ENCODE results near the gene OST4.
A peak's percentile ranks its signal among the peaks of the same experiment; 100 is the strongest.

OST4 gene

DNA sequence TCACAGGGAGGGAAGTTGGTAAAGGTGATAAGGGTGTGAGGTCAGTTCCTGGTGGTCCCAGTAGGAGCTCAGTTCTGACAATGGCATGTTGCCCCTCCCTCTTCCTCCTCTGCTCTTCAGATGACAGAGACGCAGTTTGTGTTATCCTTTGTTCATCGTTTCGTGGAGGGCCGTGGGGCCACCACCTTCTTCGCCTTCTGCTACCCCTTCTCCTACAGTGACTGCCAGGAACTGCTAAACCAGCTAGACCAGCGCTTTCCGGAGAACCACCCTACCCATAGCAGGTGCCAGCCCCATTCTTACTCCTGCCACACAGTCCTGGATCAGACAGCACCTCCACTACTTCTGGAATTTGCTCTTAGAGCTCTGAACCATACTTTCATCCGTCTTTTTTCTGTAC, 17.7 kb downstream of the OST4 start:
- no peak for DNase-seq (ENCODE audit: low read depth, low spot score)

DNA sequence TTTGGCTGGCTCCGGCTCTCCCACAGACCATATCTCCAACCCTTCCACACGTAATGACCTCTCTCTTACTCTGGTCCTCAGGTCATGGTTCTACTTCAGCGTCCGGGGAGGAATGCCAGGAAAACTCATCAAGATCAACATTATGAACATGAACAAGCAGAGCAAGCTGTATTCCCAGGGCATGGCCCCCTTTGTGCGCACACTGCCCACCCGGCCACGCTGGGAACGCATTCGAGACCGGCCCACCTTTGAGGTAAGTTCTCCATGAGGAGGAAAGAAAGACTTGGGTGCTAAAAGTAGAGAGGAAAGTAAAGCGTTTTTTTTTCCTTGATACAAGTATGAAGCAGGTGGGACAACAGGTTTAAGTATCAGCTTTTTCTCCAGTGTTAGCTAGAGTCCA, 18.1 kb downstream of the OST4 start:
- DNase-seq (ENCODE audit: low read depth, low spot score), result no peak

DNA sequence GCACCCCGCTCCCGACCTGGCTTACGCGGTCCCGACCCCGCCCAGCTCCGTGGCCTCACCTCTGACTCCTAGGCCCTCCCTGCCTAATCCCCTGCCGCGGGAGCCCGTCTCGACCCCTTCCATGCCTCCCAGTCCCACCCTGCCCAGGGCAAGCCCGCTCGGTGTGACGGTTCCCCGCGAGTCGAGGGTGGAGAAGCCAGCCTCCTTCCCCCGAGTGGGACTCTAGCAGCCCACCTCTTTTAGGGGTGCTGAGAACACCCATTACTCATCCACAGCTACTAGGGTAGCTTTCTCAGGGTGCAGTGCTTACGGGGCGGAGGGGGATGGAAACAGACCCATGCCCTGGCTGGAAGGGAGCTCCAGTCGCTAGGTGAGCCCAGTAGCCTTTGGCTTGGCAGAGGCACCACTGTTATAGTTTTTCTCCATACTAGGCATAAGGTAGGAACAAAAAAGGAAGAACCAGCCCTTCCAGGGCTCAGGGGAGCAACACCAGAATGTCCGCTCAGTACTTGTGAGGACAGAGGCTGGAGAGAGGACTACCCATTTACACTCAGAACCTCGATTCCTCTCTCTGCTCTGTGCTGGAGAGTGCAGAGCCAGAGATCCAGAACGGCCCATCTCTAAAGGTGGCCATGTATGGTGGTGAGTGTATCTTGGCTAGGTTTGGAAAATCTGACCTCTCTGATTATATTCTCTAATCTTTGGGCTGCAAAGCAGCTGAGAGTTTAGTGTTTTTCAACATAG, 19.4 kb downstream of the OST4 start:
- peak; percentile 17 for DNase-seq (ENCODE audit: low read depth, low spot score)

DNA sequence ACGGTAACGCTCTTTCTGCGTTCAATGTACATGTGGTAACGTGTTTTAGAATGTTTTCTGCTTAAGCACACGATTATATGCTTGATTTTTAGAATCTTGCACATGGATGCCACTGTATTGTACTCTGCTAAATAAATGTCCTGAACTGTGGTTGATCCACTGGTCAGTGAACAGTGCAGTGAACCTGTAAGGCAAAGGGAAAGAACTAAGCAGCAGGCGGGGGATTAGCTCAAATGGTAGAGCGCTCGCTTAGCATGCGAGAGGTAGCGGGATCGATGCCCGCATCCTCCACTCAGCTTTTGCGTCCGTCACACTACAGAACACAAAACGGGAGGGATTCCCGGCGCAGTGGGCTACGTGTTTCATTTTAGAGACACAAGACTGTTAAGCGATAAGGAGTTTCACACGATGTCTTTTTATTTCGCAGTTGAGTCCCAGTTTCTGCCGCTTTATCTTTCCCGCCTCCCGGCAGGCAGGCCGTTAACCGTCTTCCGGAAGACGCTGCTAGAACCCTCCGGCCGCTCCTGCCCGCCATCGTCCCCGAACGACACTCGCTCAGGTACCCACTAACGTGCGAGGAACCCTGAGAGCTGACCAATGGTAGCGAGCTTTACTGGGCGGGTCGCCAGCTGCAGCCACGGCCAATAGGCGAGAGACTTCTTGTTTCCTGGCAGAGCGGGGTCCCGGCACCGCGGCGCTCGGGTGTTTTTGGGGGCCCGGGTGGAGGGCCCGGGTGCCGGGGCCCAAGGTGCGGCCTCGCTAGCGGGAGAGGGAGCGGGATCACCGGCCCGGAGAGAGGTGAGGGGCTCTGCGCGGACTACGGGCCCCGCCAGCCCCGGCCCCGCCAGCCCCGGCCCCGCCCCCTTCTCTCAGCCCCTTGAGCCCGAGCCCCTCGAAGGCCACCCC, 20.2 kb downstream of the OST4 start, which contains the start of gene AGBL5:
TSS of gene AGBL5 (plus strand) at position 673 of the 906 bp plus-strand sequence. CDS start 1,291 bp downstream, outside the sequence.
- peak; percentile 90 for DNase-seq (ENCODE audit: low read depth, low spot score)

DNA sequence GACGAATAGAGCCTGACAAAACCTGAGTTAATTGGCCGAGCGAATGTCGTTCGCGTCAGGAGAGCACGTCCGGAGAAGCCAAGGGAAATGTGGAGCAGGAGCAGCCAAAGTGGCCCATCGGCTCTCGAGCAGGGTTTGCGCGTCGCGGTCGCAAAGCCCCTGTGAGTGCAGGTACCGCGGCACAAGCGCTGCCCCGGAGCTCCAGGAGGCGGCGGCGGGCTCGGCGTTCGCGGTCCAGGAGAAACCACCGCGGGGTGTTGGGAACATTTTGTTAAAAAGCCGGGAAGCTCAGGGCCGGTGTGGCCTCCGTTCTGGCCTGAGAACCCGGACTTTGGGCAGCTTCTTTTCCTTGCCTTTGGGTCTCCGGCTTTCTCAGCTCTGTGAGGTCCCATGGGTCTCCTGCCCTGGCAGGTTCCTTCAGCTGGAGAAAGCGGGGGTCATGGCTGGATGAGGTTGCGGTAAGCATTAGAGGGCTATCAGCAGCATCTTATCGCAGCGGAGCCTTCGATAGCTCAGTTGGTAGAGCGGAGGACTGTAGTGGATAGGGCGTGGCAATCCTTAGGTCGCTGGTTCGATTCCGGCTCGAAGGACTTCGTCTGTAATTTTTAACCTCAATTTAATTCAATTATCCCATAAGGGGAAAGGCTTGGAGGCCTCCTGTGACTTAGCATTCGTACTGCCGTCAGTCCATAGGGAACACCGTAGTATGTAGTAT, 21.0 kb downstream of the OST4 start:
- DNase-seq (ENCODE audit: low read depth, low spot score), result peak; percentile 80

DNA sequence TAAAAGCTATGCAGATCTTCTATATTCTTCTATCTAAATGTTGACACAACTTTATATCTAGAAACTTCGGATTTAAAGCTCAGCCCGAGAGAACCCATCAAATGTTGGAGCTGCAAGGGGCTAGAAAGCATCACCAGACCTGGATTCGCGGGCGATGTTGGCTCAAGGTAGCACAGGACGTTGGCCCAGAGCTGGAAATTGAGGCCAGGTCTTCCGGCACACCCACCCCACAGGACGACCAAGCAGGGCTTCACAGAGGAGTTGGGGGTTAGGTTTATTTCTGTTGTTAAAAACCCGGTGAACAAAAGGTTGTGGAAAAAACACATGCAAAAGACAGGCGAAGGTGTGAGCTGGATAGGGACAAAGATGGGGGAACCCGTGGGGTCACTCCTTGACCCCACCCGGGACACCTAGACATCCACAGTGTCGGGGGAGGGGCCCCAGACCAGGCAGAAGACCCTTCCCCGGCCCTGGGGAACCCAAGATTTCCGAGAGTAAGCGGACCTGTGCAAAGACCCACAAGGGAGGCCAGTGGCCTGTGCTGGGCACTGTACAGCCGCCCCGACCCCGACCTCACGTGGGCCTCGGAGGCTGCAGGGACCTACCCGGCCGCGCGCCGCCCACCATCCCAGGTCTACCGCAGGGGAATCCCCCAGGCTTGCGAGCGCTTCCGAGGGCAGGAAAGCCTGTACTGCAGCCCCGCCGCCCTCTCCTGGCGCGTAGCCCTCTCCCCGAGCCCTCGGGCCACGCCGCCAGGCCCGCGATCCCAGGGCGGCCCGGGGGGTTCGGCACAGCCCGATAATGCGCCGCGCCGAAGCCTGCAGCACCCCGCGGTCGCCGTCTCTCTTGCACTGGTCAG, 21.8 kb downstream of the OST4 start:
- peak; percentile 23 for DNase-seq (ENCODE audit: low read depth, low spot score)

DNA sequence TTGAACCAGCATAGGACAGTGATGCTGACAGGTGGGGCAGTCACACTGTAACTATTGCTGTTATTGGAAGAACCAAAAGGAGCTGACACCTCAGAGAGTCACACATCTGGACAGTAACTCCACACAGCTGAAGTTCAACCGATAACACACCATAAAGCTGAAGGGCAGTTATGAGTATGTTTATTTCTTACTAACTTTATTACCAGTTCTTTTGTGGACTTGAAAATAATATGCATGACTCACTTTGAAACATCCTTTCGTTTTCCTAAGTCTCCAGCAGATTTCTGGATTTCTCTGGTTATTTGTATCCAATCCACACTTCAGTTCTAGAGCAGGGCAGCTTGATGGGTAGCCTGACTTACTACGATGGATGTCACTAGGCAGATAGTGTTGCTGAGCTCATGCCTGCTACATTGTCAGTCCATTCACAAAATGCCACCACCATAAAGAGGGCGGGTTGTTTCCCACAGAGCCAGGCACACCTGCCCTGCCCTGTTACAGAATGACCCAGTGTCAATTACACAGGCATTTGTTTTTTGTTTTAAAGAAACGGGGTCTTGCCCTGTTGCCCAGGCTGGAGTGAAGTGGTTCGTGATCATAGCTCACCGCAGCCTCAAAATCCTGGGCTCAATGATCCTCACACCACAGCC, 28.3 kb downstream of the OST4 start:
- no peak for DNase-seq (ENCODE audit: low read depth, low spot score)

DNA sequence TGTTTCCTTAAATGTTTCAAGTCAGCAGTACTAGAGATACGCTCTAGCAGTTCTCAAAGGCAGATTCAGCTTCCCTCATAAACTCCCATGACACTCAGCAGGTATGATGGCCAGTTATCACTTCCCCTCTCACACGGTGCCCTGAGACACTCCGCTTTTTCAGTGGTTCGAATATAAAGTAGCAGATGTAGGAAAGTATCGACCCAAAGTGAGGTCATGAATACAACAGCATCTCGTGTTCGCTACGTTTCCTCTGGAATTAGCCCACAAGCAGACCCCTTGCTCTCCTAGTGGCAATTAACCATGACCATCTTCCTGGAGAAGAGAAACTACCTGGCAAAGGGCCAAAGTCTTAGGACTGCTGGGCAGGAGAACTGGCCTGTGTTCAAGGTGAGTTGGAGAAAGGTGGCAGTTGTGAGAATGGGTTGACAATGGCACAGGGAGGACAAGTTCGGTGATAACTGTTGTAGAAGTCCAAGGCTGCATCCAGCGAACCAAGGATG, 29.2 kb downstream of the OST4 start:
- no peak for DNase-seq (ENCODE audit: low read depth, low spot score)

DNA sequence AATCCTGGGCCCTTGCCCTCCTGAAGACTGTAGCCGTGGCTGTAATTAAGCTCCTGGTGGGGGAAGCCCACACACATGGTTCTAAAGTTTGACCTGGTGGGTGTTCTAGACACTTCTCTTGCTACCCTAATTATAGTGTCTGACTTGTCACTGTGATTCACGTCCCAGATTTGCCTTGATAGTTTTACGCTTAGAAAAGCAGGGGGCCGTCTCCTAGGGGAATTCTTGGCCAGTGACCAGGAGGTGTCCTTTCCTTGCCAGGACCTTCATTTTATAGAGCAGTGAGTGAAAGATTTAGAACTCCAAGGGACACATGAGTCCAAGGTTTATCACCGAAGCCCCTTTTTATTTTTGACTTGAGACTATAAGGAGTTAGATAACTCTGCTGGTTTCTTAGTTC, 29.7 kb downstream of the OST4 start:
- no peak for DNase-seq (ENCODE audit: low read depth, low spot score)

DNA sequence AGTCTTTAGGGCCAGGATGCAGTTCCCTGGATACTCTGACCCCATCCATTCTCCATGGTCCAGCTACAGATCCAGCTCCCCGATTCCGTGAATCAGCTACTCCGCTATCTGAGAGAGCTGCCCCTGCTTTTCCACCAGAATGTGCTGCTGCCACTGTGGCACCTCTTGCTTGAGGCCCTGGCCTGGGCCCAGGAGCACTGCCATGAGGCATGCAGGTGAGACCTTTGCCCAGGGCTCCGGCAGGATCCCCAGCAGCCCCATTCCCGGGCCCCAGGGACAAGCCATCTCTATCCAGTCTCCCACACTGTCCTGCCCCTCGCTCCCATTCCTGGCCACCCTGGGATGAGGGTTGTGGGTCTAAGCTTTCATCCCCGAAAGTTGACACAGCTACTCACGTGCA, 31.2 kb downstream of the OST4 start:
- no peak for DNase-seq (ENCODE audit: low read depth, low spot score)

DNA sequence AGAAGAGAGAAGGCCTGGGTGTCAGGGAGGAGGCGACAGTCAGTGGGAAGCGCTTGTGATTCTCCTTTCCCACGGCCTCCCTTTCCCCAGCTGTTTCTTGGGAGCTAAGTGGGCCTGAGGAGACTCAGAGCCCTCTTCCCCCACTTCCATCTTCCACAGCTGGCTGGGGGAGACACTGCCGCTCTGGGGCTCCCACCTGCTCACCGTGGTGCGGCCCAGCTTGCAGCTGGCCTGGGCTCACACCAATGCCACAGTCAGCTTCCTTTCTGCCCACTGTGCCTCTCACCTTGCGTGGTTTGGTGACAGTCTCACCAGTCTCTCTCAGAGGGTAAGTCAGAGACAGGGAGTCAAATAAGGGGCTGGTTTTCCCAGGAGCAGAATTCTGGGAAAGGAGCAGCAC, 31.6 kb downstream of the OST4 start:
- DNase-seq (ENCODE audit: low read depth, low spot score), result no peak

DNA sequence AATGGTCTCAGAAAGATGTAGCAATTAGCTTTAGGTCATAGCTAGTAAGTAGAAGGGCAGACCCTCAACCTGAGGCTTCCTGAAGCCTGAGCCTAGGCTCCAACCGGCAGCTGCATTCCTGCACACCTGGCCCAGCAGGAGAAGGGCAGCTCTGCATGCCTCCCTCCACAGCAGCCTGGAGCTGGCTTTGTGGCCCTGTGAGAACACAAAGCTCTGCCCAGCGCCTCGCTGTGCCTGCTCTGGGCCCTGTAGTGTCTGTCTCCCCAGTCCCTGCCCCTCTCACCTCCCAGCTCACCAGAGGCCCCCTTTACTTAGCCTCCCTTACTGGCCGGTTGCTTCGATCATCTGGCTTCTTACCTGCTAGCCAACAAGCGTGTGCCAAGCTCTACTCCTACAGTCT, 32.0 kb downstream of the OST4 start:
- no peak for DNase-seq (ENCODE audit: low read depth, low spot score)

DNA sequence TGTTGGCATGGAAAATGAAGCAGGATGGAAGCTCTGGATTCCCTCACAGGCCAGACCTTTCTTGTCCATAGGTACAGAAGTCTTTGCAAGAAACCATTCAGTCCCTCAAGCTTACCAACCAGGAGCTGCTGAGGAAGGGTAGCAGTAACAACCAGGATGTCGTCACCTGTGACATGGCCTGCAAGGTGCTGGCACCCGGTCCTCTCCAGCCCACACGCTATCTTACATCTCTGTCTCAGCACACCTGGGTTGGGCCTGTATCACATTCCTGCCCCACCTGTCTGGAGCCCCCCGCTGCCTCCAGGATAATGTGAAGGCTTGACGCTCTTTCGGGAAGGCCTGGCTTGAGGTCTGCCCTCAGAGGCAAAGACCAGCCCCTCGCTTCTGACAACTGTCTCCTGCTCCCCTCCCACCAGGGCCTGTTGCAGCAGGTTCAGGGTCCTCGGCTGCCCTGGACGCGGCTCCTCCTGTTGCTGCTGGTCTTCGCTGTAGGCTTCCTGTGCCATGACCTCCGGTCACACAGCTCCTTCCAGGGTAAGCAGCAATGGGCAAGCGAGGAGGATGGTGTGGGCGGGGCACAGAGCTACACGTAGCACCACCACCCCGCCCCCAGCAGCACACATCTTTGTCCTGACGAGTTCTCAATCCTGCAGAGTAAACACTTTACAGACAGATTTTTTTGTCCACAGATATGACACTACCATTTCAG, 32.7 kb downstream of the OST4 start:
- DNase-seq (ENCODE audit: low read depth, low spot score), result no peak

DNA sequence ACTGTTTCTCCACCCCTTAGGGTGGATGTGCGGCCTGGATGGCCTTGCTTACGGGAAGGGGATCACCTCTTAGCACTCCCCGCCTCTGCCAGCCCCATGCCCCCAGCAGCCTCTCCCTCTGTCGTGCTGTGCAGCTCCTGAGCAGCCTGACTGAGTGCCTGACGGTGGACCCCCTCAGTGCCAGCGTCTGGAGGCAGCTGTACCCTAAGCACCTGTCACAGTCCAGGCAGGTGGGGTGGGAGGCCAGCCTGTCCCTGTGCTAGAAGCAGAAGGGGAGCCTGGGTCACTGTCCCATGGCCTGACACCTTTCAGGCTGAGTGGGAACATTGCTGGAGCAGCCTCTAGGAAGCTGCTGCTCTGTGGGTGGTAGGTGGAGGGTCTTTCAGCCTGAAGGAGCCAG, 33.4 kb downstream of the OST4 start:
- no peak for DNase-seq (ENCODE audit: low read depth, low spot score)

DNA sequence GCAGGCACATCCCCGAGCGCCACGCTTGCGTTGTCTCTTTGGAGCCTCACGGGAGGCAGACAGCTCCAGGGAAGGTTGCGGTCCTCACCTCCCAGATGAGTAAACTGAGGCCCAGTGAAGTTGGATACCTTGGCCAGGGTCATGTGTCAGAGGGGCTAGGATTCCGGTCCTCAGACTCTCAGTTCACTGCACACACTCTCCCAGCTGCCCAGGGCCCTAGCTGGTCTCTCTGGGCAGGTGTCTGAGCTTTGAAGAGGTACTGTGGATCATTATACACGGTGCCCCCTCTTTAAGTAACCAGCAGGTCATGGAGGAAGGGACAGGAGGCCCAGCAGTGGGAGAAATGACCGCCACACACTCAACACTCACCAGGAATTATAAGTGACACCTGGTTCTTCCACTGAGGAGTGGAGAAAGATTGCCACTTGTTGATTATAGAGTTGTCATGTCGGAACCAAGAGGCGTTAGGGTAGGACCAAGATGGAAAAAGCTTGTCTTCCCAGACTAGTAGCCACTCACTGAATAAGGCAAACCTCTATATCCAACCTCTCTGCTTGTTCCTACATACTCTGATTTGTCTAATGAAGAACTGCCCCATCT, 38.1 kb downstream of the OST4 start:
- DNase-seq (ENCODE audit: low read depth, low spot score), result no peak

DNA sequence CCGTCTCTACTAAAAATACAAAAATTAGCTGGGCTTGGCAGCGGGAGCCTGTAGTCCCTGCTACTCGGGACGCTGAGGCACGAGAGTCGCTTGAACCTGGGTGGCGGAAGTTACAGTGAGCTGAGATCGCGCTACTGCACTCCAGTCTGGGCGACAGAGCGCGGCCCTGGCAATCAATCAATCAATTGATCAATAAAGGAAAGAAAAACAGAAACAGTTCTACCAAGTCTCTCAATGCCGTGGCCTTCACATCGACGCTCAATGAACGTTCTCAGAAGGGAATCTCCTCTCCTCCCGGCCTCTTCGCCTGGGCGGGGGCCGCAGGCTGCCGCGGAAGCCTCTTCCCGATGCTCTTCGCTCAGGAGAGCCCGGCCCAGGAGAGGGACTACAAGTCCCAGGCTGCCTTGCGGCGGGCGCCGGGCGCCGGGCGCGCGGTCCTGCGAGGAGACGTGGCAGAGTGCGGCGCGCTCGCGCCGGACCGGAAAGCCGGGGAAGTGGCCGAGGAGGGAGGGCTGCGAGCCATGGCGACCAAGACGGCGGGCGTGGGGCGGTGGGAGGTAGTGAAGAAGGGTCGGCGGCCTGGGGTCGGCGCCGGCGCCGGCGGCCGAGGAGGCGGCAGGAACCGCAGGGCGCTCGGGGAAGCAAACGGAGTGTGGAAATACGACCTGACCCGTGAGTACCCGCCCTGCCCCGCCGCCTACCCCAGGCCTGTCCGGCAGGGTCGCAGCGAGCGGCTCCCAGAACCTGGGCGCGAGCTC, 38.8 kb downstream of the OST4 start, which contains the start of gene TMEM214:
TSS of gene TMEM214 (plus strand) at position 471 of the 758 bp plus-strand sequence. CDS start at position 522, 51 bp downstream.
- DNase-seq (ENCODE audit: low read depth, low spot score), result peak; percentile 64

DNA sequence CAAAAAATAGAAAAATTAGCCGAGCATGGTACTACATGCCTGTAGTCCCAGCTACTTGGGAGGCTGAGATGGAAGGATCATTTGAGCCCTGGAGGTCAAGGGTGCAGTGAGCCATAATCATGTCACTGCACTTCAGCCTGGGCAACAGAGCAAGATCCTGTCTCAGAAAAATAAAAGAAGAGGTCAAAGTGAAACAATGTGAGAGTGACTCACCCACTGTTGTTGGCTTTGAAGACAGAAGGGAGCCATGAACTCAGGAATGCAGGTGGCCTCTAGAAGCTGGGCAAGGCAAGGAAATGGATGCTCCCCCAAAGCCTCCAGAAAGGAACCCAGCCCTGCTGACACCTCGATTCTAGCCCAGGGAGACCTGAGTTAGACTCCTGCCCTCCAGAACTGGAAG, 42.4 kb downstream of the OST4 start:
- DNase-seq (ENCODE audit: low read depth, low spot score), result no peak

DNA sequence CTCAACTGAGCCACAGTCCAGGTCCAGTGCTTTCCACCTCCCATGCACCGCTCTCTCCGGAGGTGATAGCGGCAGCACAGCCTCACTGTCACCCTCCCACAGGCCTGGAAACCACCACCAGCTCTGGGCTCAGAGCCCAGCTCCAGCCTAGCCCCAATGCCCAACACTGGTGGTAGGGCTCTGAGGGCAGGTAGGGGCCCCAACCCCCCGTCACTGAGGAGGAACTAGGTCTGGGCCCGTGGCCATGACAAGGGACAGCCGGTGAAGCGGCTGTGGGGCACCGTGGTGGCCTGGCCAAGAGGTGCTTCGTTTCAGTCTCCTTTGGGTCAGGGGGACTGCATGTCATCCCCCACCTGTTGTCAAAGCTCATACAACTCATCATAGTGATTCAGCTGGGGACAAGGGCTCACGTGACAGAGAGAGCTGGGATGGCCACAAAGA, 44.2 kb downstream of the OST4 start:
- DNase-seq (ENCODE audit: low read depth, low spot score), result no peak
